Spinal cord (tissue), 10 donors: ENCODE measurements around the gene RAET1L. TPM values are rescaled to one million over a fixed set of nuclear protein-coding genes. Genes with fewer than 3 reads are reported as not detected.
"Not testable (repeated sequence)": the region's sequence is repeated elsewhere in the genome, so short reads cannot be mapped to it uniquely, and the experiment has no call there.

Experiments
- DNase-seq, 6 donors: peaks; one replicate each; pipeline versions ENCODE4 v3.0.0 to v3.0.0-alpha.2; 2013 to 2015; ENCODE audit warnings: low spot score in 6 of 6, low read depth in 4 of 6
- H3K27ac ChIP-seq: one replicate; pipeline ENCODE4 v1.5.1; 2013; ENCODE audit warnings: low read depth, low read length, control low read depth
- H3K27me3 ChIP-seq: one replicate; pipeline ENCODE4 v1.6.1; 2013; ENCODE audit warnings: low read length; ENCODE audit not compliant: control insufficient read depth, insufficient read depth
- H3K36me3 ChIP-seq: one replicate; pipeline ENCODE4 v1.6.1; 2013; ENCODE audit warnings: low read length; ENCODE audit not compliant: control insufficient read depth, insufficient read depth
- H3K4me1 ChIP-seq: one replicate; pipeline ENCODE4 v1.6.1; 2013; ENCODE audit warnings: low read length; ENCODE audit not compliant: control insufficient read depth, insufficient read depth
- H3K4me3 ChIP-seq: one replicate; pipeline ENCODE4 v1.5.1; 2013; ENCODE audit warnings: low read depth, low read length, control low read depth
- H3K9me3 ChIP-seq: one replicate; pipeline ENCODE4 v1.6.1; 2013; ENCODE audit warnings: low read length; ENCODE audit not compliant: control insufficient read depth, insufficient read depth
- WGBS: methylation state at CpG from one replicate; pipeline ENCODE4 v1.1.5; 2013; ENCODE audit warnings: missing lambda C conversion rate; ENCODE audit not compliant: insufficient coverage; 5-methylcytosine and 5-hydroxymethylcytosine counted together
- polyA plus RNA-seq, 2 donors: library from polyadenylated mRNA; unstranded; fragments of 120-200 nt; gene quantifications; one replicate each; pipeline ENCODE4 v1.2.1, GENCODE V29; 2013; ENCODE audit not compliant: insufficient read length in 2 of 2
- total RNA-seq, 2 donors: library from RNA; depleted of rRNA in 1 of 2; stranded (reverse); fragments of 120-200 nt in 1 of 2; fragments of >200 nt in 1 of 2; gene quantifications; one replicate each; pipeline versions ENCODE4 v1.2.3 to v1.2.4, GENCODE V29; 2013 to 2014
- donor health status: healthy.

Gene RAET1L
- total and polyA plus RNA-seq, 4 donors, result not detected

DNA sequence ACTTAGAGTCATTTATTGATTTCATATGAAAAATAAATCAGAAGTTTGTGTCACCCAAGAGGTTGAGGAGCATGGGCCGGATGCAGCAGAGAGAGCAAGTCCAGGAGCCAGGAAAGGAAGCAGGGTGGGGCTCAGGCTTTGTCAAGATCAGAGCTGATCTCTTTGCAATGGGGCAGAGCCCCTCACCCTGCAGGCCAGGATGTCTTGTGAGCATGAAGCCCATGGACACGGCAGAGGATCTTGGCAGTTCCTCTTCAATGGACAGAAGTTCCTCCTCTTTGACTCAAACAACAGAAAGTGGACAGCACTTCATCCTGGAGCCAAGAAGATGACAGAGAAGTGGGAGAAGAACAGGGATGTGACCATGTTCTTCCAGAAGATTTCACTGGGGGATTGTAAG lies 56.4 kb downstream of the RAET1L start:
- not testable (repeated sequence) for H3K36me3 ChIP-seq, H3K27ac ChIP-seq, H3K4me3 ChIP-seq, H3K9me3 ChIP-seq, DNase-seq
- 75% methylated on average over 2 of the region's 2 CpGs for WGBS
- Histone ChIP-seq H3K4me1 (peaks cover 17% of the 10 kb centered on the region), H3K27me3 (peaks cover 47% of the 10 kb centered on the region)

Other genes with a start within 250 kb of the RAET1L start
- gene LRP11, start 161.2 kb downstream of the RAET1L start, total RNA-seq, result 10 to 100 TPM; 18.0 to 31.3 TPM
- 10 to 100 TPM; 36.5 to 39.3 TPM for gene LRP11, start 161.2 kb downstream of the RAET1L start, polyA plus RNA-seq
- gene RAET1E, start 127.4 kb downstream of the RAET1L start, total RNA-seq, result 1 to 10 TPM in 1 of 2 donors, not detected in 1; 1.0 TPM
- under 1 TPM in 1 of 2 donors, not detected in 1; 0.32 TPM for gene RAET1E, start 127.4 kb downstream of the RAET1L start, polyA plus RNA-seq
- not detected for gene RAET1G, start 102.4 kb downstream of the RAET1L start, total RNA-seq
- gene RAET1G, start 102.4 kb downstream of the RAET1L start, polyA plus RNA-seq, result 1 to 10 TPM in 1 of 2 donors, under 1 TPM in 1; 0.70 to 1.7 TPM
- gene ULBP2, start 83.5 kb downstream of the RAET1L start, total RNA-seq, result under 1 TPM; 0.55 to 0.89 TPM
- 1 to 10 TPM; 1.7 to 1.9 TPM for gene ULBP2, start 83.5 kb downstream of the RAET1L start, polyA plus RNA-seq
- under 1 TPM; 0.17 to 0.20 TPM for gene ULBP1, start 61.6 kb downstream of the RAET1L start, total RNA-seq
- gene ULBP1, start 61.6 kb downstream of the RAET1L start, polyA plus RNA-seq, result 1 to 10 TPM in 1 of 2 donors, under 1 TPM in 1; 0.79 to 1.3 TPM
- 1 to 10 TPM; 5.2 to 5.6 TPM for gene ULBP3, start 43.6 kb upstream of the RAET1L start, total RNA-seq
- gene ULBP3, start 43.6 kb upstream of the RAET1L start, polyA plus RNA-seq, result 1 to 10 TPM; 5.6 to 6.9 TPM
- 10 to 100 TPM in 1 of 2 donors, 1 to 10 TPM in 1; 7.8 to 19.4 TPM for gene PPP1R14C, start 117.5 kb upstream of the RAET1L start, total RNA-seq
- gene PPP1R14C, start 117.5 kb upstream of the RAET1L start, polyA plus RNA-seq, result 10 to 100 TPM; 33.4 to 42.3 TPM